IMR-90 (cell line): ENCODE measurements around the gene SLC26A6. TPM values are rescaled to one million over a fixed set of nuclear protein-coding genes. Genes with fewer than 3 reads are reported as not detected.

Source experiments
- ATAC-seq: fragments of 200-7000 bp; cut with Tn5 transposase; 2 replicates; pipeline ENCODE4 v1.9.1; 2020; ENCODE audit warnings: low read depth, mild to moderate bottlenecking, moderate library complexity
- BruUV-seq: library from RNA; stranded (reverse); fragments of 400-500 nt; replicated peaks from 2 replicates; lab custom pipeline; 2021; lab: Mats Ljungman, UMichigan
- CTCF ChIA-PET: fragments of 300-600 bp; formaldehyde crosslinking; extraction: SDS; loops from one replicate; lab custom pipeline; 2021; ENCODE audit warnings: antibody characterized with exemption; lab: Yijun Ruan, JAX
- POLR2A ChIA-PET: fragments of 300-600 bp; sonication (Branson Sonifier 250); formaldehyde crosslinking; loops from one replicate; lab custom pipeline; 2022; ENCODE audit warnings: antibody characterized with exemption; ENCODE audit not compliant: unreplicated experiment; lab: Charles Lee
- DNase-seq: peaks from one replicate; pipeline ENCODE4 v3.0.0; 2013
- H2AFZ ChIP-seq: replicated peaks from 2 replicates; pipeline ENCODE3; 2013; ENCODE audit warnings: low read length, mild to moderate bottlenecking; ENCODE audit not compliant: poor library complexity
- H2AK5ac ChIP-seq: 2 replicates; pipeline ENCODE4 v1.6.1; 2013; ENCODE audit warnings: low read depth, low read length, inconsistent platforms
- H2AK9ac ChIP-seq: replicated peaks from 2 replicates; pipeline ENCODE3; 2013; ENCODE audit warnings: mild to moderate bottlenecking, low read depth, low read length, moderate library complexity; ENCODE audit not compliant: poor library complexity
- H2BK120ac ChIP-seq: 2 replicates; pipeline ENCODE4 v1.6.1; 2013; ENCODE audit warnings: low read depth, low read length, inconsistent platforms
- H2BK15ac ChIP-seq: 3 replicates; pipeline ENCODE4 v1.6.1; 2013; ENCODE audit warnings: low read depth, low read length, inconsistent platforms
- H2BK20ac ChIP-seq: 2 replicates; pipeline ENCODE4 v1.6.1; 2013; ENCODE audit warnings: low read depth, mild to moderate bottlenecking, inconsistent platforms, low read length, moderate library complexity
- H2BK5ac ChIP-seq: 2 replicates; pipeline ENCODE4 v1.6.1; 2013; ENCODE audit warnings: mild to moderate bottlenecking, low read depth, low read length, inconsistent platforms; ENCODE audit not compliant: poor library complexity, severe bottlenecking
- H3K14ac ChIP-seq: replicated peaks from 2 replicates; pipeline ENCODE4 v1.6.1; 2013; ENCODE audit warnings: low read depth, low read length, inconsistent platforms
- H3K18ac ChIP-seq: 2 replicates; pipeline ENCODE4 v1.6.1; 2013; ENCODE audit warnings: low read depth, low read length, control low read depth
- H3K23ac ChIP-seq: 2 replicates; pipeline ENCODE4 v1.6.1; 2013; ENCODE audit warnings: low read depth, low read length, inconsistent platforms
- H3K27ac ChIP-seq: 2 replicates; pipeline ENCODE4 v1.5.1; 2013; ENCODE audit warnings: mild to moderate bottlenecking, control low read depth, low read length; ENCODE audit not compliant: insufficient read depth
- H3K27me3 ChIP-seq: 2 replicates; pipeline ENCODE4 v1.6.1; 2013; ENCODE audit warnings: low read length; ENCODE audit not compliant: control insufficient read depth, insufficient read depth
- H3K36me3 ChIP-seq: 2 replicates; pipeline ENCODE4 v1.6.1; 2013; ENCODE audit warnings: low read length, mixed read lengths; ENCODE audit not compliant: control insufficient read depth, insufficient read depth
- H3K4ac ChIP-seq: 2 replicates; pipeline ENCODE4 v1.6.1; 2013; ENCODE audit warnings: low read depth, low read length, inconsistent platforms
- H3K4me1 ChIP-seq: 2 replicates; pipeline ENCODE4 v1.6.1; 2013; ENCODE audit warnings: low read length, mixed read lengths; ENCODE audit not compliant: control insufficient read depth, insufficient read depth
- H3K4me2 ChIP-seq: 2 replicates; pipeline ENCODE4 v1.6.1; 2013; ENCODE audit warnings: low read depth, mild to moderate bottlenecking, control low read depth, low read length, moderate library complexity
- H3K4me3 ChIP-seq: 2 replicates; pipeline ENCODE4 v1.5.1; 2013; ENCODE audit warnings: low read depth, mild to moderate bottlenecking, control low read depth, low read length, moderate library complexity; ENCODE audit not compliant: insufficient read depth
- H3K56ac ChIP-seq: 2 replicates; pipeline ENCODE4 v1.6.1; 2013; ENCODE audit warnings: low read length, inconsistent platforms; ENCODE audit not compliant: insufficient read depth; ENCODE audit errors: extremely low read depth
- H3K79me1 ChIP-seq, 2 experiments: 2 replicates each; pipeline ENCODE4 v1.6.1; 2013; ENCODE audit warnings: low read length in 2 of 2, inconsistent platforms in 1 of 2, low read depth in 1 of 2
- H3K9ac ChIP-seq: 2 replicates; pipeline ENCODE4 v1.6.1; 2013; ENCODE audit warnings: low read depth, low read length, control low read depth
- H3K9me1 ChIP-seq: 2 replicates; pipeline ENCODE4 v1.6.1; 2013; ENCODE audit warnings: low read length, inconsistent platforms; ENCODE audit not compliant: insufficient read depth
- H3K9me3 ChIP-seq: 2 replicates; pipeline ENCODE4 v1.6.1; 2013; ENCODE audit warnings: low read length; ENCODE audit not compliant: control insufficient read depth, insufficient read depth
- H4K20me1 ChIP-seq: 2 replicates; pipeline ENCODE4 v1.6.1; 2013; ENCODE audit warnings: low read length, inconsistent platforms; ENCODE audit not compliant: insufficient read depth
- H4K5ac ChIP-seq: 2 replicates; pipeline ENCODE4 v1.6.1; 2013; ENCODE audit warnings: mild to moderate bottlenecking, low read depth, low read length, control low read depth
- H4K8ac ChIP-seq, 2 experiments: 2 replicates each; pipeline ENCODE4 v1.6.1; 2013; ENCODE audit warnings: low read depth in 2 of 2, low read length in 2 of 2, control low read depth in 1 of 2, inconsistent platforms in 1 of 2
- H4K91ac ChIP-seq: 2 replicates; pipeline ENCODE4 v1.6.1; 2013; ENCODE audit warnings: low read depth, low read length, inconsistent platforms; ENCODE audit not compliant: insufficient read depth
- BHLHE40 ChIP-seq: fragments of 150-350 bp; IDR thresholded peaks from 2 replicates; pipeline ENCODE4 v1.6.1; 2016; ENCODE audit warnings: mild to moderate bottlenecking, low read depth, low read length
- CEBPB ChIP-seq: IDR thresholded peaks from 2 replicates; pipeline ENCODE4 v1.6.1; 2012; ENCODE audit warnings: low read depth, low read length, improper control_type of control experiment
- FOS ChIP-seq: fragments of 150-350 bp; IDR thresholded peaks from 2 replicates; pipeline ENCODE4 v1.6.1; 2016; ENCODE audit warnings: low read depth, low read length
- MAFK ChIP-seq: IDR thresholded peaks from 2 replicates; pipeline ENCODE4 v1.6.1; 2012; ENCODE audit warnings: low read depth, low read length, improper control_type of control experiment
- MAZ ChIP-seq: IDR thresholded peaks from 2 replicates; pipeline ENCODE4 v1.6.1; 2012; ENCODE audit warnings: low read depth, mild to moderate bottlenecking, low read length, improper control_type of control experiment, moderate library complexity, borderline replicate concordance
- MXI1 ChIP-seq: IDR thresholded peaks from 2 replicates; pipeline ENCODE4 v1.6.1; 2012; ENCODE audit warnings: low read depth, mild to moderate bottlenecking, low read length, moderate library complexity, borderline replicate concordance
- NFE2L2 ChIP-seq: fragments of 150-350 bp; IDR thresholded peaks from 2 replicates; pipeline ENCODE4 v1.6.1; 2016; ENCODE audit warnings: low read depth, mild to moderate bottlenecking, low read length
- POLR2A ChIP-seq: IDR thresholded peaks from 2 replicates; pipeline ENCODE4 v1.6.1; 2012; ENCODE audit warnings: mild to moderate bottlenecking, low read depth, low read length
- RAD21 ChIP-seq: IDR thresholded peaks from 2 replicates; pipeline ENCODE4 v1.6.1; 2012; ENCODE audit warnings: low read length, improper control_type of control experiment
- RCOR1 ChIP-seq: IDR thresholded peaks from 2 replicates; pipeline ENCODE4 v1.6.1; 2012; ENCODE audit warnings: mild to moderate bottlenecking, low read length, improper control_type of control experiment; ENCODE audit not compliant: insufficient replicate concordance
- RFX5 ChIP-seq: IDR thresholded peaks from 2 replicates; pipeline ENCODE4 v1.8.0; 2012; ENCODE audit warnings: low read depth, mild to moderate bottlenecking, low read length, moderate library complexity
- SMC3 ChIP-seq: fragments of 150-350 bp; IDR thresholded peaks from 2 replicates; pipeline ENCODE4 v1.6.1; 2016; ENCODE audit warnings: low read depth, mild to moderate bottlenecking, antibody characterized with exemption, low read length, moderate library complexity
- WGBS, 2 experiments: methylation state at CpG; one replicate each; pipeline versions ENCODE4 v1.1.5 to v1.1.7; 2013; ENCODE audit warnings: missing lambda C conversion rate in 2 of 2; ENCODE audit not compliant: insufficient read length in 1 of 2; ENCODE audit errors: extremely low coverage in 2 of 2; 5-methylcytosine and 5-hydroxymethylcytosine counted together
- dilution Hi-C: fragments of 300-500 bp; cut with HindIII; formaldehyde crosslinking; loops from one replicate; pipeline ENCODE4 v1.14.3; 2018; ENCODE audit warnings: low sequenced_read_pairs; ENCODE audit not compliant: unreplicated experiment
- in situ Hi-C: fragments of 300-500 bp; cut with MboI; formaldehyde crosslinking; loops from 3 replicates; pipeline ENCODE4 v1.14.3; 2019; ENCODE audit warnings: low sequenced_read_pairs, inconsistent platforms, mixed read lengths
- intact Hi-C: fragments of 100-400 bp; cut with micrococcal nuclease; formaldehyde crosslinking; loops from 2 replicates; pipeline ENCODE4 v1.10.0; 2022
- polyA plus RNA-seq, 3 experiments: library from polyadenylated mRNA; depleted of rRNA; stranded (reverse); fragments of >200 nt; gene quantifications; 2 replicates each; pipeline ENCODE4 v1.2.3, GENCODE V29; 2012; ENCODE audit warnings: low replicate concordance in 1 of 3
- total RNA-seq: library from RNA; depleted of rRNA; stranded (reverse); fragments of >200 nt; gene quantifications from 2 replicates; pipeline ENCODE4 v1.2.3, GENCODE V29; 2012
- TF ChIP-seq, protein P1 (sequence below): fragments of 150-350 bp; IDR thresholded peaks from 2 replicates; pipeline ENCODE4 v1.6.1; 2016; ENCODE audit warnings: low read depth, mild to moderate bottlenecking, low read length, moderate library complexity, borderline replicate concordance
- TF ChIP-seq, protein P2 (sequence below): fragments of 150-350 bp; IDR thresholded peaks from 2 replicates; pipeline ENCODE4 v1.6.1; 2017; ENCODE audit warnings: mild to moderate bottlenecking, antibody characterized with exemption, low read length, low read depth
- TF ChIP-seq, protein P3 (sequence below): conservative IDR thresholded peaks from 2 replicates; pipeline ENCODE4 v1.5.1; 2012; ENCODE audit warnings: mild to moderate bottlenecking, low read depth, low read length, improper control_type of control experiment

The SLC26A6 gene
- total and polyA plus RNA-seq, 2 of the 4 experiments (the other 2 are of a cell fraction), result 11.8 to 34.3 TPM

DNA sequence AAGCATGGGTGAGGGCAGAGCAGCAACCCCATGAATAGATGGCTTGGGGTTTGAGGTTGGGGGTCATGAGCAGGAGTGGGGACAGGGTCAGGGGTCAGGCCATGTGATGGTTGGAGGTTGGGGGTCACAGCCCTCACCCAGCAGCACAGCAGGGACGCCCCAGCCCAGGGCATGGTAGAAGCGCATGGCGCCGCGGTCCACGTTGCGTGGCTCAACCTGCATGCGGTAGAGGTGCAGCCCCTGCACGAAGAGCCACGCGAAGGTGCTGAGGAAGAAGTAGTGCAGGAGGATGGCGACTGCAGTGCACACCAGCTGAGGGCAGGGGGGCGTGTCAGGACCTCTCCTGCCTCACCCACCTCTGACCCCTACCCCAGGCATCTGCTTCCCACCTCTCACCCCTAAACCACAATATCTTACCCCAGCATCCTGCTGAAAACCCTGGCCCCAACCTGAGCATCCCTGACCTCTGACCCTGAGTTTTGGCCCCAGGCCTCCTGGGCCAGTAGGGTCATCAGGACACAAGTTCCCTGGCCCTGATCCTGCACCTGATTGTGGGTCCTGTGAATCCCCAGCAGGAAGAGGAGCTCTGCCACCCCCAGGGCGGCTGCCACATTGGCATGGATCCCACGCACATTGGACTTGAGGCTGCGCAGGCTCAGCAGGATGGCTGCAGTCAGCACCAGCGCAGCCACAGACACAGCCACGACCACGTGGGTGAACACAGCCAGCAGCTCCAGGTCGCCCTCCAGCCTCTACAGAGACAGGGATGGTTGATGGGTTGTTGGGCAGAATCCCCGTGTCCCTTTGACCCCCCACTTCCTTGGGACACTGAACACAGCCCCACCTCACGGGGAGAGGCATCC lies 9.9 kb upstream of the SLC26A6 start:
- Histone ChIP-seq H4K91ac (no peak overlapping the region), H2BK5ac (no peak overlapping the region), H3K27ac (no peak overlapping the region), H3K4me3 (no peak overlapping the region), H3K18ac (no peak overlapping the region), H4K8ac (no peak overlapping the region), H3K4ac (no peak overlapping the region), H3K56ac (no peak overlapping the region), H2AFZ (no peak overlapping the region), H3K9me3 (no peaks in the 10 kb centered on the region), H3K4me2 (no peak overlapping the region), H2BK15ac (no peak overlapping the region), H2BK20ac (no peak overlapping the region), H3K36me3 (no peaks in the 10 kb centered on the region), H3K23ac (no peak overlapping the region), H2AK9ac (peak overlapping the region; percentile 9), H3K9me1 (no peaks in the 10 kb centered on the region), H3K27me3 (no peaks in the 10 kb centered on the region), H3K9ac (no peak overlapping the region), H3K4me1 (no peaks in the 10 kb centered on the region), H4K5ac (no peak overlapping the region), H2BK120ac (no peak overlapping the region), H3K79me1 (no peaks in the 10 kb centered on the region), H3K14ac (no peak overlapping the region), H2AK5ac (no peak overlapping the region), H4K20me1 (no peaks in the 10 kb centered on the region; the same call in 1 of the 2 replicates)
- POLR2A ChIA-PET, result no interaction called here
- no peak for ATAC-seq
- CTCF ChIA-PET, result no interaction called here
- dilution Hi-C loops, result no loop called here
- in situ Hi-C loops, result no loop called here
- no peak for DNase-seq
- WGBS, 2 experiments, result 82% methylated on average over 16 of the region's 22 CpGs; no CpG with 5 or more reads in 1 of the 2 experiments
- no TSS peak for BruUV-seq
- intact Hi-C loops, result no loop called here
- TF ChIP-seq, protein P1, sequence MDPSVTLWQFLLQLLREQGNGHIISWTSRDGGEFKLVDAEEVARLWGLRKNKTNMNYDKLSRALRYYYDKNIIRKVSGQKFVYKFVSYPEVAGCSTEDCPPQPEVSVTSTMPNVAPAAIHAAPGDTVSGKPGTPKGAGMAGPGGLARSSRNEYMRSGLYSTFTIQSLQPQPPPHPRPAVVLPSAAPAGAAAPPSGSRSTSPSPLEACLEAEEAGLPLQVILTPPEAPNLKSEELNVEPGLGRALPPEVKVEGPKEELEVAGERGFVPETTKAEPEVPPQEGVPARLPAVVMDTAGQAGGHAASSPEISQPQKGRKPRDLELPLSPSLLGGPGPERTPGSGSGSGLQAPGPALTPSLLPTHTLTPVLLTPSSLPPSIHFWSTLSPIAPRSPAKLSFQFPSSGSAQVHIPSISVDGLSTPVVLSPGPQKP, result no peak
- TF ChIP-seq CEBPB (no peak), POLR2A (no peak), RFX5 (no peak), NFE2L2 (no peak), MAZ (no peak), SMC3 (no peak), MXI1 (no peak), FOS (no peak), MAFK (no peak), BHLHE40 (no peak), RCOR1 (no peak), RAD21 (no peak)
- TF ChIP-seq, protein P2, sequence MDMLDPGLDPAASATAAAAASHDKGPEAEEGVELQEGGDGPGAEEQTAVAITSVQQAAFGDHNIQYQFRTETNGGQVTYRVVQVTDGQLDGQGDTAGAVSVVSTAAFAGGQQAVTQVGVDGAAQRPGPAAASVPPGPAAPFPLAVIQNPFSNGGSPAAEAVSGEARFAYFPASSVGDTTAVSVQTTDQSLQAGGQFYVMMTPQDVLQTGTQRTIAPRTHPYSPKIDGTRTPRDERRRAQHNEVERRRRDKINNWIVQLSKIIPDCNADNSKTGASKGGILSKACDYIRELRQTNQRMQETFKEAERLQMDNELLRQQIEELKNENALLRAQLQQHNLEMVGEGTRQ, result no peak
- TF ChIP-seq, protein P3, sequence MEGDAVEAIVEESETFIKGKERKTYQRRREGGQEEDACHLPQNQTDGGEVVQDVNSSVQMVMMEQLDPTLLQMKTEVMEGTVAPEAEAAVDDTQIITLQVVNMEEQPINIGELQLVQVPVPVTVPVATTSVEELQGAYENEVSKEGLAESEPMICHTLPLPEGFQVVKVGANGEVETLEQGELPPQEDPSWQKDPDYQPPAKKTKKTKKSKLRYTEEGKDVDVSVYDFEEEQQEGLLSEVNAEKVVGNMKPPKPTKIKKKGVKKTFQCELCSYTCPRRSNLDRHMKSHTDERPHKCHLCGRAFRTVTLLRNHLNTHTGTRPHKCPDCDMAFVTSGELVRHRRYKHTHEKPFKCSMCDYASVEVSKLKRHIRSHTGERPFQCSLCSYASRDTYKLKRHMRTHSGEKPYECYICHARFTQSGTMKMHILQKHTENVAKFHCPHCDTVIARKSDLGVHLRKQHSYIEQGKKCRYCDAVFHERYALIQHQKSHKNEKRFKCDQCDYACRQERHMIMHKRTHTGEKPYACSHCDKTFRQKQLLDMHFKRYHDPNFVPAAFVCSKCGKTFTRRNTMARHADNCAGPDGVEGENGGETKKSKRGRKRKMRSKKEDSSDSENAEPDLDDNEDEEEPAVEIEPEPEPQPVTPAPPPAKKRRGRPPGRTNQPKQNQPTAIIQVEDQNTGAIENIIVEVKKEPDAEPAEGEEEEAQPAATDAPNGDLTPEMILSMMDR, result no peak
